Measurements from ENCODE around the gene ANKRD13C. TPM values are rescaled to one million over a fixed set of nuclear protein-coding genes. Genes with fewer than 3 reads are reported as not detected.

Gene ANKRD13C
- total and polyA plus RNA-seq, 2 of the 4 experiments (the other 2 are of a cell fraction): 8.3 to 10.9 TPM

DNA sequence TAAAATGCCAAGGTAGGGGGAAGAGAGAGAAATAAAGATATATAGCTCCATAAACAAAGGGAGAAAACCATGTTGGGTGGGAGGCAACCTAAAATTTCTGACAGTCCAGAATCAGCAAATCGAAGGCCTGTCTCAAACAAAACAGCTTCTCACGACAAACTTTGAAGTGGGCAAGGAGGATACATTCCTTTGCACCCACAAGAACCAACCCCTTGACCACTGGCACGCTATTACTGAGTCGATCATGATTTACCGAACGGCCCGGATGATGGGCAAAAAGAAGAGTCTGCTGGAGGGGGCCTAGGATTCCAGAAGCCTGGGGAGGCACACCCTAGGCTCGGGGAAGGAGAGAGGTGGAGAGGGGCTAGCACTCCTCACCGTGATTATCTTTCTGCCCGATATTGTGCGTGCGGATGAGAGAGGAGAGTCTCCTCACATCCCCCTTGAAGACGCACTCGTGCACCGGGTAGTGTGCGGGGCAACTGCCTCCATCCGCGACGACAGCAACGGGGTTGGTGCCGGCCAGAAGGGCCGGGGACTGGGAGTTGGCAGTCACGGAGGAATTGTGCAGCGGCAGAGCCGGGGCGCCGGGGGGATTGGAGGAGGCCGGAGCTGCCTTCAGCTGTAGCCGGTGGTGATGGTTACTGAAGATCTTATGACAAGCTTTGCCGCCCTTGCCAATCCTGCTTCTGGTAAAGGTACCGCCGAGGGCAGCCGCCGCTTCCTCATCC lies 756 bp downstream of the ANKRD13C start:
- BruUV-seq (replicated peaks): no TSS peak
- H2AK9ac ChIP-seq (replicated peaks; ENCODE audit: low read depth, low read length, poor library complexity): peak overlapping the region; percentile 96
- H3K9me1 ChIP-seq (ENCODE audit: insufficient read depth, low read length): no peaks in the 10 kb centered on the region
- H3K14ac ChIP-seq (replicated peaks; ENCODE audit: low read depth, low read length): peak overlapping the region; percentile 98
- 0% methylated on average over 12 of the region's 34 CpGs; no CpG with 5 or more reads in 1 of the 2 experiments for WGBS, 2 experiments (ENCODE audit: extremely low coverage in 2 of 2, insufficient read length in 1 of 2)
- peaks cover 26% of the 10 kb centered on the region for H4K20me1 ChIP-seq (ENCODE audit: insufficient read depth, low read length)
- no peaks in the 10 kb centered on the region for H3K9me3 ChIP-seq (ENCODE audit: control insufficient read depth, insufficient read depth, low read length)
- ChIA-PET CTCF (no interaction called here), POLR2A (ENCODE audit: unreplicated experiment) (interaction anchor here (1.3 kb wide), 1 partner anchor 58 kb away, joined by 4 read pairs; the partner anchor contains the start of gene CTH)
- in situ Hi-C loops (cut with MboI; ENCODE audit: low sequenced_read_pairs) (no loop called here), intact Hi-C loops (cut with micrococcal nuclease) (loop anchor here (1.0 to 5.0 kb wide), 3 partner anchors 36 to 131 kb away; partner anchors contain the start of gene SRSF11), dilution Hi-C loops (cut with HindIII; ENCODE audit: low sequenced_read_pairs, unreplicated experiment) (no loop called here)
- peak overlapping the region; percentile 78 for H3K4me3 ChIP-seq (ENCODE audit: insufficient read depth, low read depth, low read length)
- H3K4me2 ChIP-seq (ENCODE audit: low read depth, low read length): peak overlapping the region; percentile 88
- peak; percentile 74 for DNase-seq
- H3K9ac ChIP-seq (ENCODE audit: low read depth, low read length): peak overlapping the region; percentile 88
- H3K27me3 ChIP-seq (ENCODE audit: control insufficient read depth, insufficient read depth, low read length): no peaks in the 10 kb centered on the region
- H3K27ac ChIP-seq (ENCODE audit: insufficient read depth, low read length): peak overlapping the region; percentile 88
- peak overlapping the region; percentile 82 for H2BK5ac ChIP-seq (ENCODE audit: low read depth, low read length, poor library complexity, severe bottlenecking)
- peak overlapping the region; percentile 98 for H2AFZ ChIP-seq (replicated peaks; ENCODE audit: low read length, poor library complexity)
- H3K4me1 ChIP-seq (ENCODE audit: control insufficient read depth, insufficient read depth, low read length): no peaks in the 10 kb centered on the region
- H2BK120ac ChIP-seq (ENCODE audit: low read depth, low read length): peak overlapping the region; percentile 81; the same call in 1 of the 2 replicates
- peak; percentile 22 for ATAC-seq (ENCODE audit: low read depth)
- H3K23ac ChIP-seq (ENCODE audit: low read depth, low read length): peak overlapping the region; percentile 89
- peaks cover 4 to 36% of the 10 kb centered on the region in 2 experiments; a peak in 3 of 4 replicates for H3K79me1 ChIP-seq (ENCODE audit: low read depth in 1 of 2, low read length in 2 of 2)
- no peak overlapping the region for H2BK15ac ChIP-seq (ENCODE audit: low read depth, low read length)
- H3K36me3 ChIP-seq (ENCODE audit: control insufficient read depth, insufficient read depth, low read length): no peaks in the 10 kb centered on the region
- peak overlapping the region; percentile 65 to 90; a peak in 2 of 4 replicates for H4K8ac ChIP-seq (ENCODE audit: low read depth in 2 of 2, low read length in 2 of 2)
- peak overlapping the region; percentile 76 for H2AK5ac ChIP-seq (ENCODE audit: low read depth, low read length)
- TF ChIP-seq FOS (IDR thresholded peaks at IDR 0.05; ENCODE audit: low read depth, low read length): no peak
- TF ChIP-seq CHD1 (IDR thresholded peaks at IDR 0.05; ENCODE audit: low read depth, low read length): peak; percentile 54; the same call in 1 of the 2 replicates
- no peak for TF ChIP-seq MXI1 (IDR thresholded peaks at IDR 0.05; ENCODE audit: borderline replicate concordance, low read depth, low read length)
- no peak; the same call in 1 of the 2 replicates for TF ChIP-seq POLR2A (IDR thresholded peaks at IDR 0.05; ENCODE audit: low read depth, low read length)
- TF ChIP-seq CTCF (conservative IDR thresholded peaks at IDR 0.05; ENCODE audit: low read depth, low read length): no peak
- TF ChIP-seq BHLHE40 (IDR thresholded peaks at IDR 0.05; ENCODE audit: low read depth, low read length): peak; percentile 45
- no peak for TF ChIP-seq RFX5 (IDR thresholded peaks at IDR 0.05; ENCODE audit: low read depth, low read length)
- no peak for TF ChIP-seq RAD21 (IDR thresholded peaks at IDR 0.05; ENCODE audit: low read length)
- TF ChIP-seq ELK1 (IDR thresholded peaks at IDR 0.05; ENCODE audit: borderline replicate concordance, low read depth, low read length): no peak
- TF ChIP-seq RCOR1 (IDR thresholded peaks at IDR 0.05; ENCODE audit: insufficient replicate concordance, low read length): no peak
- no peak for TF ChIP-seq USF2 (IDR thresholded peaks at IDR 0.05; ENCODE audit: low read depth, low read length)
- no peak for TF ChIP-seq SMC3 (IDR thresholded peaks at IDR 0.05; ENCODE audit: low read depth, low read length)
- H3K18ac ChIP-seq (ENCODE audit: low read depth, low read length): no peak overlapping the region; the same call in 1 of the 2 replicates
- peak overlapping the region; percentile 91 for H4K91ac ChIP-seq (ENCODE audit: insufficient read depth, low read depth, low read length)
- H4K5ac ChIP-seq (ENCODE audit: low read depth, low read length): no peak overlapping the region
- peak overlapping the region; percentile 91; the same call in 1 of the 2 replicates for H3K56ac ChIP-seq (ENCODE audit: extremely low read depth, insufficient read depth, low read length)
- no peak overlapping the region for H2BK20ac ChIP-seq (ENCODE audit: low read depth, low read length)
- peak overlapping the region; percentile 92 for H3K4ac ChIP-seq (ENCODE audit: low read depth, low read length)
